Left lung (tissue), 10 donors: ENCODE measurements around the gene VPS35L. TPM values are rescaled to one million over a fixed set of nuclear protein-coding genes. Genes with fewer than 3 reads are reported as not detected.
A peak's percentile ranks its signal among the peaks of the same experiment; 100 is the strongest.

Experiments used
- ATAC-seq: fragments of 200-7000 bp; cut with Tn5 transposase; one replicate; pipeline ENCODE4 v1.9.1; 2020; ENCODE audit warnings: moderate library complexity
- DNase-seq, 4 donors: peaks; one replicate each; pipeline ENCODE4 v3.0.0-alpha.2; 2013 to 2020
- H3K27ac ChIP-seq, 2 donors: fragments of 200-600 bp; sonication (generic) in 1 of 2; one replicate each; pipeline versions ENCODE4 v1.5.0 to v1.8.0; 2020 to 2021
- H3K27me3 ChIP-seq, 2 donors: fragments of 200-600 bp; sonication (generic) in 1 of 2; one replicate each; pipeline versions ENCODE4 v1.5.0 to v1.8.0; 2020 to 2021
- H3K36me3 ChIP-seq, 2 donors: fragments of 200-600 bp; sonication (generic) in 1 of 2; one replicate each; pipeline versions ENCODE4 v1.5.0 to v1.8.0; 2020 to 2021
- H3K4me1 ChIP-seq, 2 donors: fragments of 200-600 bp; one replicate each; pipeline ENCODE4 v1.8.0; 2021
- H3K4me3 ChIP-seq, 2 donors: fragments of 200-600 bp; sonication (generic) in 1 of 2; one replicate each; pipeline versions ENCODE4 v1.5.0 to v1.8.0; 2020 to 2021; ENCODE audit warnings: mild to moderate bottlenecking in 1 of 2
- H3K9me3 ChIP-seq, 2 donors: fragments of 200-600 bp; sonication (generic) in 1 of 2; one replicate each; pipeline versions ENCODE4 v1.5.0 to v1.8.0; 2020 to 2021
- intact Hi-C, 2 donors: fragments of 100-400 bp; cut with DNase I; formaldehyde crosslinking; loops; one replicate each; pipeline versions ENCODE4 v1.11.2 to v1.14.2; 2022
- polyA plus RNA-seq, 6 donors: library from polyadenylated mRNA; unstranded; fragments of 120-200 nt; gene quantifications; one replicate each; pipeline ENCODE4 v1.2.1, GENCODE V29; 2013; ENCODE audit not compliant: insufficient read length in 6 of 6
- total RNA-seq, 2 donors: library from RNA; stranded (reverse); fragmentation: NEBNext Ultra II Directional; extraction: Animal tissue kit (Norgen Biotek cat#: 25700); gene quantifications; one replicate each; pipeline ENCODE4 v1.2.1, GENCODE V29; 2021
- TF ChIP-seq, protein P1 (sequence below), 2 donors: fragments of 200-600 bp; sonication (generic) in 1 of 2; IDR thresholded peaks; one replicate each; pipeline versions ENCODE4 v1.5.0 to v1.8.0; 2021; ENCODE audit warnings: antibody characterized with exemption in 2 of 2
- donor health status: DM: no; HTN: yes; CAD: no.
- donor health status: DM: no; HTN: no; CAD: no.

VPS35L gene
- total and polyA plus RNA-seq, 8 donors, result 54.8 to 70.2 (median 57.7) TPM

DNA sequence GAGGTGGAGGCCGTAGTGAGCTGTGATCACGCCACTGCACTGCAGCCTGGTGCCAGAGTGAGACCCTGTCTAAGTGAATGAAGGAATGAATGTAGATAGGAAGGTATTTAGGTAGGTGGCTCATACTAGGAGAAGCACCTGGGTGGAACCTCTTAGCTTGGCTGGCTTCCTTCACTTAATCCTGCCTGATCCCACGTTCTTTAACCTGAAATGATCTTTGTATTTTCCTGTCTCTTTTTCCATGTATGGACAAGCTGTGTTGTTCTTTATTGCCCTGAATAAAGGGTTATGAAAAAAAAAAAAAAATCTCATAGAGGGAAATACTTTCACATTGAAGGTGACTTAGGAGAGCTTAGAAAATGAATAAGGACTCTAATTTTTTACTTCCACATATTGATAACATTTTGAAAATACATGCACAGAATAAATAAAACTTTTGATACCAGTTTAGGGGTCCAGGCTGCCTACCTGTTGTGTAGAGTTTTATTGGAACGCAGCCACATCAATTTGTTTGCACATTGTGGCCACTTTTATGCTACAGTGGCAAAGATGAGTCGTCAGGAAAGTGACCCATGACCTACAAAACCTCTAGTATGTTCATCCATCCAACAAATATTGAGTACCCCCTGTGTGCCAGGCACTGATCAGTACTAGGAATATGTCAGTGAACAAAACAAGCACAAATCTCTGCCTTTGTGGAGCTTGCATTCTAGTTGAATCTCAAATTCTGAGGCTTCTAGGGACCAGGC is 44.6 kb downstream of the VPS35L start:
- H3K27ac ChIP-seq, result no peak overlapping the region
- no peaks in the 10 kb centered on the region for H3K27me3 ChIP-seq
- no peak overlapping the region for H3K4me3 ChIP-seq
- no peaks in the 10 kb centered on the region for H3K9me3 ChIP-seq
- no peaks in the 10 kb centered on the region for H3K4me1 ChIP-seq
- DNase-seq (no peak), ATAC-seq (no peak)
- intact Hi-C loops, result loop anchor here in 1 of 2 donors (5.0 kb wide), 1 partner anchor 287 kb away; no protein-coding TSS in a partner anchor
- peaks cover 0 to 59% of the 10 kb centered on the region in 2 donors for H3K36me3 ChIP-seq
- TF ChIP-seq, protein P1, sequence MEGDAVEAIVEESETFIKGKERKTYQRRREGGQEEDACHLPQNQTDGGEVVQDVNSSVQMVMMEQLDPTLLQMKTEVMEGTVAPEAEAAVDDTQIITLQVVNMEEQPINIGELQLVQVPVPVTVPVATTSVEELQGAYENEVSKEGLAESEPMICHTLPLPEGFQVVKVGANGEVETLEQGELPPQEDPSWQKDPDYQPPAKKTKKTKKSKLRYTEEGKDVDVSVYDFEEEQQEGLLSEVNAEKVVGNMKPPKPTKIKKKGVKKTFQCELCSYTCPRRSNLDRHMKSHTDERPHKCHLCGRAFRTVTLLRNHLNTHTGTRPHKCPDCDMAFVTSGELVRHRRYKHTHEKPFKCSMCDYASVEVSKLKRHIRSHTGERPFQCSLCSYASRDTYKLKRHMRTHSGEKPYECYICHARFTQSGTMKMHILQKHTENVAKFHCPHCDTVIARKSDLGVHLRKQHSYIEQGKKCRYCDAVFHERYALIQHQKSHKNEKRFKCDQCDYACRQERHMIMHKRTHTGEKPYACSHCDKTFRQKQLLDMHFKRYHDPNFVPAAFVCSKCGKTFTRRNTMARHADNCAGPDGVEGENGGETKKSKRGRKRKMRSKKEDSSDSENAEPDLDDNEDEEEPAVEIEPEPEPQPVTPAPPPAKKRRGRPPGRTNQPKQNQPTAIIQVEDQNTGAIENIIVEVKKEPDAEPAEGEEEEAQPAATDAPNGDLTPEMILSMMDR (IDR thresholded peaks at IDR 0.05), result no peak

DNA sequence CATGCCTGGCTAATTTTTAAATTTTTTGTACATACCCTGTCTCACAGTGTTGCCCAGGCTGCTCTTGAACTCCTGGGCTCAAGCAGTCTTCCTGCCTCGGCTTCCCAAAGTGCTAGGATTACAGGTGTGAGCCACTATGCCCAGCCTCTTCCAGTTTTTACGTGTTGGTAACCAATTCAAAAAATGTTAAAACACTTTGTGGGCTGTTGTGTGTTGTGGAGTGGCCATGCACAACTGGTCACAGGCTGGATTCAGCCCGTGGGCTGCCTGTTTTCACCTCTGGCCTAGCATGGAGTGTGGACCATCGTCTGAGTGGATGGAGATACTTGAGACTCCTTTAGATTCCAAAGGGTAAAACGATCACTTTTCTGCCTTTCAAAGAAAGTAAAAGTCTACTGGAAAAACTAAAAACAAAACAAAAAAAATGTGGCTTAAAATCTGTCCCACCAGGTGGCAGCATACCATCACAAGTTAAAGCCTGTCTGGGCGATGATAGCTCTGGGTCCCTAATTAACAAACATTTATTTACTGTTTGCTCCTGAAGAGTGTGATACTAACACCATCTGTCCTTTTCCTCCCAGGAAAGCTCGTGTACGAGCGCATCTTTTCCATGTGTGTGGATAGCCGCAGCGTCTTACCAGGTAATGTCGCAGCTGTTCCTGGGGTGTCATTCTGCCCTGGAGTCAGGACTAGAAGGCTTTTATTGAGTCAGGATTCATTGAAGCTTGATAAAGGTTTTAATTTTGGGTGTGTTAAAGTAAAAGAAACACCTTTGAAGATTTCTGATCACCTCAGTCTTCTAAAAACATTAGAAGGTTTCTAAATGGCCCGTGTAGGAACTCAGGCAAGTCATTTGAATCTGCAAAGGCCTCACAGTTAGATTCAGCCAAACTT is 45.8 kb downstream of the VPS35L start:
- Histone ChIP-seq H3K9me3 (no peaks in the 10 kb centered on the region), H3K4me3 (no peak overlapping the region), H3K36me3 (peaks cover 0 to 55% of the 10 kb centered on the region in 2 donors), H3K4me1 (no peaks in the 10 kb centered on the region), H3K27me3 (no peaks in the 10 kb centered on the region), H3K27ac (no peak overlapping the region)
- TF ChIP-seq, protein P1 (IDR thresholded peaks at IDR 0.05), result peak in 1 of 2 donors; percentile 39
- intact Hi-C loops, result loop anchor here in 1 of 2 donors (5.0 kb wide), 1 partner anchor 286 kb away; no protein-coding TSS in a partner anchor
- peak; percentile 26 for ATAC-seq
- peak in 2 of 4 donors; percentile 24 to 50 for DNase-seq

DNA sequence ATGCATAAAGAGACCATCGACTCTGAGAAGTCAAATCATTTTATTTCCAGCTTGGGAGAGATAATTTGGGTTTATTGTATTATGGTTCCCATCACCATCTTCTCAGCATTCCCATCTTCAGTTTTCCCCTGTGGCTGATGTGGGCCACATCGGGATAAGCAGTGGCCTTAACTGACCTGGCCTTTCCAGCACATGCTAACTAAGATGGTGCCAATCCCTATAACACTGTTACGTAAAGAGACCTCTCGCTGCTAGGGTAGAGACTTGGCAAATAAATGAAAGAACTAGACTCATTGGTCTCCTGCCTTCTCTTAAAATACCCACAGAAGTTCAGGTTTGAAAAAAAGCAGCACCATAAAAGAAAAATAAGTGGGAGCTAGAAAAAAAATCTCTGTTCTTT is 49.4 kb downstream of the VPS35L start:
- DNase-seq, result no peak
- intact Hi-C loops, result loop anchor here in 1 of 2 donors (5.0 kb wide), 1 partner anchor 282 kb away; no protein-coding TSS in a partner anchor

GRCh38 chr16:19605701-19606100 is 50.2 kb downstream of the VPS35L start:
- no peaks in the 10 kb centered on the region for H3K4me1 ChIP-seq
- TF ChIP-seq, protein P1 (IDR thresholded peaks at IDR 0.05), result no peak
- ATAC-seq (no peak), DNase-seq (no peak)
- H3K27ac ChIP-seq, result no peak overlapping the region
- intact Hi-C loops, result no loop called here
- H3K27me3 ChIP-seq, result no peaks in the 10 kb centered on the region
- no peaks in the 10 kb centered on the region for H3K9me3 ChIP-seq
- H3K4me3 ChIP-seq, result no peak overlapping the region
- peaks cover 0 to 81% of the 10 kb centered on the region in 2 donors for H3K36me3 ChIP-seq

More for the DNA sequence above, 49.4 kb downstream of the VPS35L start:
- no peak for ATAC-seq
- Histone ChIP-seq H3K9me3 (no peaks in the 10 kb centered on the region), H3K27me3 (no peaks in the 10 kb centered on the region), H3K4me3 (no peak overlapping the region), H3K27ac (no peak overlapping the region), H3K4me1 (no peaks in the 10 kb centered on the region), H3K36me3 (peaks cover 0 to 77% of the 10 kb centered on the region in 2 donors)
- TF ChIP-seq, protein P1 (IDR thresholded peaks at IDR 0.05), result no peak
